ENCODE measurements around the gene GNPDA2. TPM values are rescaled to one million over a fixed set of nuclear protein-coding genes. Genes with fewer than 3 reads are reported as not detected.

The GNPDA2 gene
- total and polyA plus RNA-seq, 2 of the 4 experiments (the other 2 are of a cell fraction): 11.0 to 13.4 TPM

GRCh38 chr4:44725726-44726037 lies 674 bp downstream of the GNPDA2 start:
- Histone ChIP-seq H2BK20ac (ENCODE audit: low read depth, low read length) (no peak overlapping the region), H2BK120ac (ENCODE audit: low read depth, low read length) (0 out of 2 replicates have a peak overlapping the region, but pooled peaks have one; percentile 11), H3K9me3 (ENCODE audit: control insufficient read depth, insufficient read depth, low read length) (no peaks in the 10 kb centered on the region), H3K4ac (ENCODE audit: low read depth, low read length) (peak overlapping the region; percentile 41), H3K4me2 (ENCODE audit: low read depth, low read length) (peak overlapping the region; percentile 94), H3K79me1 (ENCODE audit: low read depth in 1 of 2, low read length in 2 of 2) (peaks cover 0 to 18% of the 10 kb centered on the region in 2 experiments; a peak in 2 of 4 replicates), H2BK5ac (ENCODE audit: low read depth, low read length, poor library complexity, severe bottlenecking) (peak overlapping the region; percentile 36), H3K4me3 (ENCODE audit: insufficient read depth, low read depth, low read length) (peak overlapping the region; percentile 95), H3K18ac (ENCODE audit: low read depth, low read length) (peak overlapping the region; percentile 8), H3K23ac (ENCODE audit: low read depth, low read length) (peak overlapping the region; percentile 83; the same call in 1 of the 2 replicates), H3K27me3 (ENCODE audit: control insufficient read depth, insufficient read depth, low read length) (no peaks in the 10 kb centered on the region), H3K9me1 (ENCODE audit: insufficient read depth, low read length) (0 out of 2 replicates have a peak, but pooled peaks cover 6% of the 10 kb centered on the region), H3K56ac (ENCODE audit: extremely low read depth, insufficient read depth, low read length) (peak overlapping the region; percentile 66; the same call in 1 of the 2 replicates), H3K36me3 (ENCODE audit: control insufficient read depth, insufficient read depth, low read length) (no peaks in the 10 kb centered on the region), H4K5ac (ENCODE audit: low read depth, low read length) (peak overlapping the region; percentile 49), H3K14ac (replicated peaks; ENCODE audit: low read depth, low read length) (peak overlapping the region; percentile 61), H2AK9ac (replicated peaks; ENCODE audit: low read depth, low read length, poor library complexity) (no peak overlapping the region), H2BK15ac (ENCODE audit: low read depth, low read length) (no peak overlapping the region), H3K9ac (ENCODE audit: low read depth, low read length) (peak overlapping the region; percentile 77), H2AK5ac (ENCODE audit: low read depth, low read length) (peak overlapping the region; percentile 26; the same call in 1 of the 2 replicates), H3K4me1 (ENCODE audit: control insufficient read depth, insufficient read depth, low read length) (no peaks in the 10 kb centered on the region), H4K20me1 (ENCODE audit: insufficient read depth, low read length) (no peaks in the 10 kb centered on the region), H2AFZ (replicated peaks; ENCODE audit: low read length, poor library complexity) (peak overlapping the region; percentile 96), H4K91ac (ENCODE audit: insufficient read depth, low read depth, low read length) (peak overlapping the region; percentile 57; the same call in 1 of the 2 replicates), H3K27ac (ENCODE audit: insufficient read depth, low read length) (peak overlapping the region; percentile 76), H4K8ac (ENCODE audit: low read depth in 2 of 2, low read length in 2 of 2) (peak overlapping the region; percentile 48 to 57; a peak in 2 of 4 replicates)
- in situ Hi-C loops (cut with MboI; ENCODE audit: low sequenced_read_pairs) (no loop called here), intact Hi-C loops (cut with micrococcal nuclease) (no loop called here), dilution Hi-C loops (cut with HindIII; ENCODE audit: low sequenced_read_pairs, unreplicated experiment) (no loop called here)
- ATAC-seq (ENCODE audit: low read depth) (no peak), DNase-seq (peak; percentile 20)
- ChIA-PET CTCF (no interaction called here), POLR2A (ENCODE audit: unreplicated experiment) (no interaction called here)
- WGBS, 2 experiments (ENCODE audit: extremely low coverage in 2 of 2, insufficient read length in 1 of 2): no CpG with 5 or more reads among the region's 9 CpGs
- BruUV-seq (replicated peaks): no TSS peak
- TF ChIP-seq MAZ (IDR thresholded peaks at IDR 0.05; ENCODE audit: borderline replicate concordance, low read depth, low read length) (no peak), RAD21 (IDR thresholded peaks at IDR 0.05; ENCODE audit: low read length) (no peak), MAFK (IDR thresholded peaks at IDR 0.05; ENCODE audit: low read depth, low read length) (no peak), CTCF (conservative IDR thresholded peaks at IDR 0.05; ENCODE audit: low read depth, low read length) (no peak), SMC3 (IDR thresholded peaks at IDR 0.05; ENCODE audit: low read depth, low read length) (no peak)
